Embryonic facial prominence (tissue), 1 donor: Measurements from ENCODE around the gene BCL7C.
"Not testable (repeated sequence)": the region's sequence is repeated elsewhere in the genome, so short reads cannot be mapped to it uniquely, and the experiment has no call there.

Source experiments
- DNase-seq: peaks from one replicate; pipeline ENCODE4 v3.0.0-alpha.2; 2016; ENCODE audit errors: extremely low spot score

Gene BCL7C

DNA sequence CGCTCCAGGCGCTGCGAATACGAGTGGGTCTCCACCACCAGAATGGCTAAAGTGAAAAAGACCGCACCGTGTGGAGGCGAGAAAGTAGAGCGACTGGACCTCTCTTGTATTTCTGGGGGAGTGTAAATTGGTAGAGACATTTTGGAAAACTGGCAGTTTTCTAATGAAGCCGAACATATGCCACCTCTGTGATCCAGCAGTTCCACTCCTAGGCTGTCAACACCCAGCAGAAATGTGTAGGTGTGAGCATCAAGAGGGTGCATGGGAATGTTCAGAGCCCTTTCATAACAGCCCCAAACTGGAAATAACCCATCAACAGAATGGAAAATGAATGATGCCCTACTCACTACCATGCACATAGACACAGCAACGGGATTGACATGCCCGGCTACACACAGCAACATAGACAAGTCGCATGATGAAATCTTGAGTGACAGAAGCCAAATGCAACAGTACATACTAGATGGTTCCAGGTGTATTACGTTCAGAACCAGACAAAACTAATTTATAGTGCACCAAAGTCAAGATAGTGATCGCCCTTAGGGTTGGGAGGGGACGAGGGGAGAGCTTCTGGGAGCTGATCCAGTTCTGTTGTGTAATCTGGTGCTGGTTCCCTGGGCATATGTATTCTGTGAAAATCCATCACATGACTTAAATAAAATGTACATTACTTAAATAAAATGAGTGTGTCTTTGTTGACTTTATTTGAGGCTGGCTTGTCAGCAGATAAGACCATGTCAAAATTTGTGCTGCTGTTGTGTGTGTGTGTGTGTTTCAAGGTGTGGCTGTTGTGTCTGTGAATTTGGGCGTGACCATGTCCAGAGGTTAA is 877 bp upstream of the BCL7C start:
- no peak for DNase-seq

- no peak for DNase-seq
These were observed 497 bp downstream of the BCL7C start for GRCh38 chr16:30893417-30893743.

GRCh38 chr16:30892670-30893416 is 1.0 kb downstream of the BCL7C start:
- DNase-seq, result no peak

DNA sequence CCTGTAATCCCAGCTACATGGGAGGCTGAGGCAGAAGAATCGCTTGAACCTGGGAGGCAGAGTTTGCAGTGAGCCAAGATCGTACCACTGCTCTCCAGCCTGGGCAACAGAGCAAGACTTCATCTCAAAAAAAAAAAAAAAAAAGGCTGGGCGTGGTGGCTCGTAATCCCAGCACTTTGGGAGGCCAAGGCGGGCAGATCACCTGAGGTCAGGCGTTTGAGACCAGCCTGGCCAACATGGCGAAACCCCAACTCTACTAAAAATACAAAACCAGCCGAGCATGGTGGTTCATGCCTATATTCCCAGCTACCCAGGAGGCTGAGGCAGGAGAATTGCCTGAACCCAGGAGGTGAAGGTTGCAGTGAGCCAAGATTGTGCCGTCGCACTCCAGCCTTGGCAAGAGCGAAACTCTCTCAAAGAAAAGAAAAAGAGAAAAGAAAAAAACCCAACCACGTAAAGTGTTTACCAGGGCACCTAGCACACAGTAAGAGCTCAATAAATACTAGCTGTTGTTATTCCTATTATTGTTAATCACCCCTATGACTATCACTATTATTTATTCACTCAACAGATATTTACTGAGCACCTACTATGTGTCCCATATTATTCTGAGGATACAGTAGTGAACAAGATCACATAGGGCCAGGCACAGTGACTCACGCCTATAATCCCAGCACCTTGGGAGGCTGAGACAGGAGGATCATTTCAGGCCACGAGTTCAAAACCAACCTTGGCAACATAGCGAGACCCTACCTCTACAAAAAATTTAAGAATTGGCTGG is 2.6 kb downstream of the BCL7C start:
- DNase-seq, result not testable (repeated sequence)

GRCh38 chr16:30889721-30890120 is 4.2 kb downstream of the BCL7C start:
- no peak for DNase-seq

GRCh38 chr16:30888856-30889499 is 4.9 kb downstream of the BCL7C start:
- no peak for DNase-seq

- DNase-seq, result no peak
These were observed 6.0 kb downstream of the BCL7C start for GRCh38 chr16:30887927-30888326.

DNA sequence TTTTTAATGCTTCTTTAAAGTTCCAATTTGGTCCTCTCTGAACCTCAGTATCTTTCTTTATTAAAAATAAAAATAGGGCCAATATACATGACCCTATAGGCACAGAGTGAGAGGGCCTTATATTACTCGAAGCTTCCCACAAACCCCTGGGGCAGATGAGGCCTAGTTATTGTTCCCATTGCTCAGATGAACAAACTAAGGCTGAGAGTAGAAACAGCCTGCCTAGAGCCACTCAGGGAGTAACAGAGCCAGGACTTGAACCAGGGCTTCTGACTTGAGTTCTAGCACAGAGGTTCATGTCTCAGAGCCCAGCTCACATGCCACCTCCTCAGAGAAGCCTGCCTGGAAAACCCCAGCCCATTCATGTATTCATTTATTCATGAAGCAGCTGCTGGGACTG is 7.7 kb downstream of the BCL7C start:
- no peak for DNase-seq

DNA sequence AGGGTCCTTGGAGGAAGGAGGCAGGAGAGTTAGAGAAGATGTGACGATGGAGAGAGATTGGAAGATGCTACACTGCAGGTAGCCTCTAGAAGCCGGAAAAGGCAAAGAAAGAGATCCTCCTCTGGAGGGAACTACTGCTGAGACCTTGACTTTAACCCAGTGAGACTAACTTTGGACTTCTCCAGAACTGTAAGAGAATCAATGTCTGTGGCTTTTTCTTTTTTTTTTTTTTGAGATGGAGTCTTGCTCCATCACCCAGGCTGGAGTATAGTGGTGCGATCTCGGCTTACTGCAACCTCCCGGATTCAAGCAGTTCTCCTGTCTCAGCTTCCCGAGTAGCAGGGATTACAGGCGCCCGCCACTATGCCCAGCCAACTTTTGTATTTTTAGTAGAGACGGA is 8.7 kb downstream of the BCL7C start:
- DNase-seq, result no peak

- no peak for DNase-seq
These were observed 9.1 kb downstream of the BCL7C start for GRCh38 chr16:30884760-30885159.

- DNase-seq, result no peak
These were observed 11.2 kb downstream of the BCL7C start for GRCh38 chr16:30882429-30883310.

DNA sequence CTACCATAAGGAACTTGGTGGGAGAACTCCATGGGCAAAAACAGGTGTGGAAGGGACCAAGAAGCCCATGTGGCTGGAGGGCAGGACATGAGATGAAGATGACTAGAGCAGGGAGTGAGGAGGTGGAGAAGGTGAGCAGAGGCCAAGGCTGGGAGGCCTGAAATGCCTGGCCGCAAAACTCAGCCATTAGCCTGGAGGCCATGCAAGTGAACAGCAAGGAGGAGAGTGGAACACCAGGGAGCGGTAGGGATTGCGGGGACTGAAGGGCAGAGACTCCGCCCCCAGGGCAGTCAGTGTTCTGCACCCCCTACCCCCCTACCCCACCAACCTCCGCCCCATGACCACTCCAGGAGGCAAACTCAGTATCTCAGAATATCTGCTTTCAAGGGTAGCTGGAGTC is 17.0 kb downstream of the BCL7C start:
- DNase-seq, result no peak

DNA sequence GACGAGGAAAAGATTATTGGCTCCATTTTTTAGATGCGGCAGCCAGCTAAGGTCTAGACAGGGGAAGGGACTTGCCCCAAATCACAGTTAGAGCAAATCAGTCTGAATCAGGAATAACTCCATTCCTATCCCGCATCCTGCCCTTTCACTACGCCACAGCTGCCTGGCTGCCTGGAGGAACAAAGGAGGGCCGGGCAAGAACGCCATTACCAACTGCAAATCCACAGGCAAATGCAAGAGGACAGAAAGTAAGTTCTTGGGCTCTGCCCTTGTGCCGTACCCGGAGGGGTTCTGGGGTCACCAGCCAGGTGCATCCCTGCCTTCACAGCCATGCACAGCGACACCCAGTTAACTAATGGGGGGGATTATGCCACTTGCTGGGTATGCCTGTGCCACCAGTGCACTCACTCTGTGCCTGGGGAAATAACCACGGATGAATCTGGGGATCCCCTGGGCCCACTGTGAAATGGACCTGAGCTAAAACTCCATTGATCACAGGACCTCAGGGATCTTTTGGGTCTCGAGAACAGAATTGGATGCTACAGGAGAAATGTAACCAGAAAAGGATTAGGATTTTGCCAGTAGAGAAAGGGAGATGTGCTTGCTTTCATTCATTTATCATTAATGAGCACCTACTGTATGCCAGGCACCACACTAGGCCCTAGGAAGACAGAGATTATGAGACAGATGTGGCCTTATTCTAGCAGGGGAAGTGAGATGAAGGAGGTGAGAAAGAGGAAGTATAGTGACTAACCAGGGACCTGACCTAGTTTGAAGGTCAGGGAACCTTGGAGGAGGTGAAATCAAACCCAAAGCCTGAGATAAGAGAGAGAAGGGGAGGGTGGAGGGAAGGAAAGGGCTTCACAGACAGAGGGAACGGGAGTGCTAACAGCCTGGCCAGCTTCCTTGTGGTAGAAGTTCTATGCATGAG is 17.7 kb downstream of the BCL7C start:
- peak; percentile 7 for DNase-seq

GRCh38 chr16:30874821-30875717 is 18.8 kb downstream of the BCL7C start:
- peak; percentile 80 for DNase-seq

DNA sequence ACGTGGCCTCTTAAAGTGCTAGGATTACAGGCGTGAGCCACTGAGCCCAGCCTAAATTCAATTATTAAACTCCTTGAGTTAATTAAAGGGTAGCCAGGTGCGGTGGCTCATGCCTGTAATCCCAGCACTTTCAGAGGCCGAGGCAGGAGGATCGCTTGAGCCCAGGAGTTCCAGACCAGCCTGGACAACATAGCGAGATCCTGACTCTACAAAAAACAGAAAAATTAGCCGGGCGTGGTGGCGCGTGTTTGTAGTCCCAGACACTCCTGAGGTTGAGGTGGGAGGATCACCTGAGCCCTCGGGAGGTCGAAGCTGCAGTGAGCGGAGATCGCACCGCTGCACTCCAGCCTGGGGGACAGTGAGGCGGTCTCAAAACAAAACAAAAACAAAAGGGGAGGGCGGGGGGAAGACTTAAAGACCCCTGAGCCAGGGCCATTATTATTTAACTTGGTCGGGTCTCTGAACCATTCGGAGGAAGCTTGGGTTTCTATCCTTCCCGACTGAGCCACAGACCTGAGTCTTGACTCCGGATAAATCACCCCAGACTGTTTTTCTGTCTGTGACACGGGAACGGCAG is 19.5 kb downstream of the BCL7C start:
- no peak for DNase-seq

GRCh38 chr16:30870904-30871303 is 23.0 kb downstream of the BCL7C start:
- DNase-seq, result no peak

GRCh38 chr16:30867747-30868146 is 26.1 kb downstream of the BCL7C start:
- no peak for DNase-seq

DNA sequence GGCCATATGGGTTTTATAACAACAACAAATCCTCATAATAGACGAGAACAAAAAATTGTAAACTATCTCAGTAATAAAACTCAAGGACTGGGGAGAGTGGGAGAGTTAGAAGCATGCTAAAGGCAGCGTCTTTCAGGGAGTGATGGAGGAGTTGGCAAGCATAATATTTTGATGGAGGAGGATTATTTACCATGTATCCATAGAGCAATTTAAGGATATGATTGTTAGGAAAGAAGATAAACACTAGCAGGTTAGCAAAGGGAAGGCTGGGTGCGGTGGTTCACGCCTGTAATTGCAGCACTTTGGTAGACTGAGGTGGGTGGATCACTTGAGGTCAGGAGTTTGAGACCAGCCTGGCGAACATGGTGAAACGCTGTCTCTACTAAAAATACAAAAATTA is 27.8 kb downstream of the BCL7C start:
- no peak for DNase-seq
